Stimulated activated CD8-positive, alpha-beta memory T cell treated with anti-CD3 and anti-CD28 coated beads, Interleukin-15, amount 100 ng/mL, for 1 hour (primary cell): Measurements from ENCODE around the gene HTR6.
A peak's percentile ranks its signal among the peaks of the same experiment; 100 is the strongest.
"Not testable (repeated sequence)": the region's sequence is repeated elsewhere in the genome, so short reads cannot be mapped to it uniquely, and the experiment has no call there.

Experiments used
- DNase-seq: peaks from one replicate; pipeline ENCODE4 v3.0.0-alpha.2; 2020; ENCODE audit warnings: low read depth

The HTR6 gene

DNA sequence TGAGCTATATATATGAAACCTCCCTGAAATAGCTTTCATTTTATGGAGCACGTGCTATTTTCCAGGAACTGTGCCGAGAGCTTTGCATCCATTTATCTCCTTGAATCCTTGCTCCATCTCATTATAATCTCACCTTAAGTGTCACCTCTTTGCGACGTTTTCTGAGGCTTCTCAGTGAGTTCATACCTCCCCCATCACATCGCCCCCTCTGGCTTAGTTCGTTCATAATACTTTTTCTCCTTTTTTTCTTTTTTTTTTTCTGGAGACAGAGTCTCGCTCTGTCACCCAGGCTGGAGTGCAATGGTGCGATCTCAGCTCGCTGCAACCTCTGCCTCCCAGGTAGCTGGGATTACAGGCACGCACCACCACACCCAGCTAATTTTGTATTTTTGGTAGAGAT is 25.4 kb upstream of the HTR6 start:
- not testable (repeated sequence) for DNase-seq

DNA sequence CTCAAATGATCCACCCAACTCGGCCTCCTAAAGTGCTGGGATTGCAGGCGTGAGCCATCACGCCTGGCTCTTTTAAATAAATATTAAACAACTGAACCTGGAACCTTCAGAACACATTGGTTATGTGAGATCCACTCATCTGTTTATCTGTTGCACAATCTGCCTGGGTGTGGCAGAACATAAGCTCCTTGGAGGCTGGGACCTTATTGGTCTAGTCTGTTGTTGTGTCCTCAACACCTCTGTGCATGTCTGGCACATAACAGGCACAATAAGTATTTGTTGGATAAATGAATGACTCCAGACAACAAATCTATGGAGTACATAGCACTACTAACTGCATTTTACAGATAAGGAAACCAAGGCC is 24.7 kb upstream of the HTR6 start:
- DNase-seq = no peak

DNA sequence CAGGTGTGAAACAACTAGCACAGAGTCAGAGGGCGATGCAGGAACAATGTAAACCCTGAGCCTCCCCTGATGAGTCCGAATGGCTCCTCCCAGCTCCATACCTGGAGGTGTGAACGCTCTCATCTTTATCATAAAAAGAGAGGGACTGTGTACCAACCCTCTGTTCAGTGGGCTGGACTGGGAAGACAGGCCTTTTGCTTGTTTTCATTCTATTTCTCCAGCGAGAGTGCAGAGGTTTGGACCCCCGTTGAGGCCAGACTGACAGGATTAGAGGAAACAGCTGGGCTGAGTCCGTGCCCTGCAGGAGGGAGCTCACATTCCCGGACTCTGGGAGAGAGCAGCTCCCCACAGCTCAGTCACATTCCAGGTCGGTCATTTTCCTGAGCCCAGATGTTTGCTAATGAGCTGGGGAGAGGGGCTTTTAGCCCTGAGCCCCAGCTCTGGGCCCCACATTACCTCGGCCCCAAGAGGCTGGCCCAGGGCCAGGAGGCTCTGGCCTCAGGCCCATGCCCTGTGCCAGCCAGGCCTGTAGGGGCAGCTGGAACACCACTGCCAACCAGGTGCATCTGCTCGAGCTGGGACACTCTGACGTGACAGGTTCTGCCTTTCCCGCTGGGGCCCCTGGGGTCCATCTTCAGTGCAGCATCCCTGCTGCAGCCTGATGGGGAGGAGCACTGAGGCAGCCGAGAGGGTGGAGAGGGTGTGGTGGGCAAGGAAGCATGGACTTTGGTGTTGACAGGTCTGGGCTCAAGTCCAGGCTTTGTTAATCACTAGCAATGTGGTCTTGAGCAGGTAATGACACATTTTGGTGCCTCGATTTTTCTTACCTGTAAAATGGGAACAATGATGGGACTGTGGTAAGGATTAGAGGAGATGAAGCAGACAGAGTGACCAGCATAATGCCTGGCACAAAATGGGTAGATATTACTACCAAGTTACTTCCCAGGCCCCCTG is 24.0 kb upstream of the HTR6 start:
- no peak for DNase-seq

DNA sequence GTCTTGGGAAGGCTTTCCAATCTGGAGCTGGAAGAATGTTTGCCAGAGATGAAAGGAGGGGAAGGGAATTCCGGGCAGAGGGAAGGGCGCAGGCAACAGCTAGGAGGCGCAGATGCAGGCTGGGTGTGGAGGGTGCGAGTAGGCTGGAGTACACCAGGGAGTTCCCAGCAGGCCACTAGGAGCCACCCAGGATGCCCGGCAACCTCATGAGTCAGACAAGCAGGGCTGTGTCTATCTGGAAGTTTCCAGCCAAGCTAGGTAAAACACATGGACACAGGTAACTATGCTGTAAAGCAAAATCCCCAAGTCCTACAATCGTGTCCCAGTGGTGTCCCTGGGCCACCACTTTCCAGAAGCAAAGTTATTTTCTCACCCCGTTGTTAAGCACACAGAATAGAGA is 21.6 kb upstream of the HTR6 start:
- DNase-seq = no peak

DNA sequence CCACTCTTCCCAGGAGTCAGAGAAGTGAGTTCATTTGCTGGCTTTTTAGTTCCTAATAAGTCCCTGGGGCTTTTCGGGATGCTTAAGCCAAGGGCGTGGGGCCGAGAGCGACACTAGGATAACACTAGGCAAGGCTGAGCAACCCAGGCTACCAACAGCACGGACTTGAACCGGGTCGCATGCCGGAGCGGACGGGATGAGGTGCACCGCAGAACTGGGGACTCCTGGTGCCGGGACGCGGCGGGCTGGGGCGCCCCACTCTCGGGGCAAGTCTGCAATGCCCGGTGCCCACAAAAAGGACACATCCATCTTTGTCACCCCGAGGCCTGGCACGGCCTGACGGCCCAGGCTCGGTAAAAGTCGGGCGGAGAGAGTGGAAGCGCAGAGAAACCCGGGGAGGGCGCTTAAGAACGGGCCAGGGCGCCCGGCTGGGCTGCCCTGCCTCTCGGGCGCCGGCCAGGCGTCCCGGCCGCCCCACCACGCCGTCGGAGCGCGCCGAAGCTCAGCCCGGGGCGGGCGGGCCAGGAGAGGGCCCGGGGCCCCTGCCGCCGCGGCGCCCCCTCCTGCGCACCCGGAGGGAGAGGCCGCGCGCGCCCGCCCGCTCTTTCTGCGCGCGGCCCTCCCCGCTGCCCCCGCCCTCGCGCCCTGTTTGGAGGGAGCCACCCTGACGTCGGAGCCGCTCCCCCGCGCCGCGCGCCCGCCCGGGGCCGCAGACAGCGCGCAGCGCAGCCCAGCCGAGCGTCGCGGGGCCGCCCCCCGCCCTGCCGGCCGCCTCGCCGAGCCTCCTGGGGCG is 20.9 kb upstream of the HTR6 start, which contains the start of gene NBL1:
NBL1 (plus strand) TSS at position 710 of the 793 bp plus-strand sequence. CDS start 10,720 bp downstream, outside the sequence.
- DNase-seq = peak; percentile 39

DNA sequence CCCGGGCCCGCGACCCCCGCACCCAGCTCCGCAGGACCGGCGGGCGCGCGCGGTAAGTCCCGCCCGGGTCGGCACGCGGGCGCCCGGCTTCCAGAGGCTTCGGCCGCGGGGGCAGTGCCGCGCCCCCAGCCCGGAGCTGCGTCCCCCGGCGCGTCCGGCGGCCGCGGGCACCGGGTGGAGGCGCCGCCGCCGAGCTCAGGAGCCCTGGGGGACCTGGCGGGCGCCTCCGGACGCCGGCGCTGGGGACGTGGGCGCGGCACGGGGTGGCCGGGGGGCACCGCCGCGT is 20.3 kb upstream of the HTR6 start:
- DNase-seq = no peak

DNA sequence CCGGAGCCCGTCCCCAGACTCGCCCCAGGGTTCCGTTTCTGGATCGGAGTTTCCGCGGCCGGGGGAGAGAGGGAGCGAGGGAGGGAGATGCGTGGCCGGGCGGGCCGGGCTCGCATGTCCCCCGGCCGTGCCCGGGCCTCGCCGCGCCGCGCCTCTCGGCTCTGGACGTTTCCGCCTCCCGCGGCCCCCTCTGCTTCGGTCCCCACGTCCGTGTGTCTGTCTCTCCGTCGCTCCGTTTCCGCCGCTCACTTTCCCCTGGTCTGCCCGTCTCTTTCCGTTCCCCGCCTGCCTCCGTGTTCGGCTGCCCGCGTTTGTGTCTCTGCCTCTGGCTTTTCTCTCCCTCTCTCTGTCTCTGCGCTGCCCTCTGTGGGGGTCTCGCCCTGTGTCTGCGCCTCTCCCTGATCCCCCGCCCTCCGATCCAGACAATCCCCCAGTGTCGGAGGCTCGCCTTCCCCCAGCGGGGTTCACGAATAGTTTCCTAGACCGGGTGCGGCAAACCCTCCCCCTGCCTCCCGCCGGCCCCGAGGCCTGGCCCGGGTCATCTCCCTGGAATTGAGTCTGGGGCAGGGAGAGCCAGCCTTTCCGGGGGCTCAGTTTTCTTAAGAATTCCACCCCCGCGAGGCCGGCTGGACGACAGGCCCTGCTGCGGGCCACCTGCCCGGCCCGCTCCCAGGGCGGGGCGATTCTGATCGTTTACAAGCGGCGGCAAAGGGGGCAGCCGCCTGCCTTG is 19.8 kb upstream of the HTR6 start:
- DNase-seq = no peak

DNA sequence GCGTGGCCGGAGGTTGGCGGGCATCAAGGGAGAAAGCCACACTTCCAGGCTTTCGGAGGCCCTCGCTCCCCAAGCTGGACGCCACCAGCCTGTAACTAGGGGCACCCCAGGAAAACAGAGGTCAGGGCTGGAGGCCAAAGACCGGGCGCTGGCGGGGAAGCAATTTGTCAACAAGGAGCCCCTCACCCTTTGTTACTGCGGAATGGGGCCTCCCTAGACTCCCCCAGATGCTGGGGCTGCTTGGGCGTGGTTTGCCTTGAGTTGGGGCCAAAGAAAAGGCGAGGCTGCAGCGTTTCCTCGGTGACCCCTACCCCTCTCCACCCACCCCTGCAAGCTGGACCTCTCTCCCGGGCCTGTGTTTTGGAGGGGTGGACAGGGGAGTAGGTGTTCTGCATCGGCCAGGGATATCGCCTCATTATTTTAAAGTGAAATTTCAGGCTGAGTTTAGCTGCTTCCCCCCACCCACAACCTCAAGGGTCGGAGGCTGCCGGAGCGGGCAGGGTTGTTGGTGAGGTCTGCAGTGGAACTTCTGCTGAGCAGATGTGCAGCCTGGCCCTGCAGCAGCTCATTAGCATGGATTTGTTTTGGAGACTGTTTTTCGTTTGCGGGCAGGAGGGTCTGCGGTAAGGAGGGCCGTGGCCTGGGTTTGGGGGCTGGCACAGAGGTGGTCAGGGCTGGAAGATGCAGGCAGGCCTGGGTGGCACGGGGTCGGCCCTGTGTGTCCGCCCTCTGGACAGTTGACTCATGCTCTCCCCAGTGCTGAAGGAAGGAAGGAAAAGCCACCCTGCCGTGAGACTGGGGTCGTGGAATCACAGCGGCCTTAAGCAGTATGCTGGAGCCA is 19.0 kb upstream of the HTR6 start:
- no peak for DNase-seq

DNA sequence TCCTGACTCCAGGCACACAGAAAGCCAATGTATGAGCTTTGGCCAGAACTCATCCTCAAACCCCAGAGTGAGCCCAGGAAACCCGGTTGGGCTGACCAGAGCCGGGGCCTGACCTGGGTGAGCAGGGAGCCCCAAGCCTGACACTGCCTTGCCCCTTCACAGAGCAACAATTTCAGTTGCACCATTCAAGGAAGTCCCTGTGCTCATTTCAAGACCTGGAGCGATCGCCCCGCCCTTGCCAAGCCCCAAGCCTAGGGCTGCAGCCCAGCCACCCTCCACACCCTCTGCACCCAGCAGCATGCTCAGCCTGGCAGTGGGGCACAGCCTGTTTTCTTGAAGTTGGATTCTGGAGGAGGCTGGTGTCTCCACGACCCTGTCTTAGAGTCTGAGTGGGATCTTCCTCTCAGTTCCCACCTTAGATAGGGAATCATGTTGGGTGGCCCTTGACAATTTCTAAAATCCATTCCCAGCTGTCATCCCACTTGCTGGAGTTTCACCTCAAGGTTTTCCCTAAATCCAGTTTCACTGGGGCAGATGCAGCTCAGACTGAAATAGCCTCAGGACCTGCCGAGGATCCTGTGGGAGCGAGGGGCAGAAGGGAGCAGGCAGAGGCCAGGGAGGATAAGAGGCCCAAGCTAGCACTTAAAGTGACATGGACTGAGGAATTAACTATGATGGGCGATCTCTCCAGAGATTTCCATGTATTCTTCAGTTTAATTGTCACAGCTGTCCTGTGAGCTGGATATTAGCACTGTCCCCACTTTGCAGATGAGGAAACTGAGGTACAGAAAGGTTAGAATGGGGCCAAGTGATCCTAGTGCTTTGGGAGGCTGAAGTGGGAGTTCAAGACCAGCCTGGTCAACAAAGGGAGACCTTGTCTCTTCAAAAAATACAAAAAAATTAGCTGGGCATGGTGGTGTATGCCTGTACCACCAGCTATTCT is 18.0 kb upstream of the HTR6 start:
- no peak for DNase-seq

DNA sequence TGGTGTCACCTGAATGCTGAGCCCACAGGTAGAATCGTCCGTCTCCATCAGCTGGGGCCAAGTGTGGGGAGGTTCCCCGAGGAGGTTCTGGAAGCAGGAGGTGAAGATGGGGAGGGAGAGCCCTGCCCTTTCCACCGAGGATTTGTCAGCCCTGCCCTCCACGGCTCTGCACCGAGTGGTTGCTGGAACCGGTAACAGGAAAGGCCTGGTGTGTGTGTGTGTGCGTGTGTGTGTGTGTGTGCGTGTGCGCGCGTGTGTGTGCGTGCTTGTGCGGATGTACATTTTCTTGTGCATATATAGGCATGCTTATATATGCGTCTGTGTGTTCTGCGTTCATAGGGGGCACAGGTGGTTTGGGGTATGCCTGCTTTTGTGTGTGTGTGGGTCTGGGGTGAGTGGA is 17.0 kb upstream of the HTR6 start:
- DNase-seq = no peak

DNA sequence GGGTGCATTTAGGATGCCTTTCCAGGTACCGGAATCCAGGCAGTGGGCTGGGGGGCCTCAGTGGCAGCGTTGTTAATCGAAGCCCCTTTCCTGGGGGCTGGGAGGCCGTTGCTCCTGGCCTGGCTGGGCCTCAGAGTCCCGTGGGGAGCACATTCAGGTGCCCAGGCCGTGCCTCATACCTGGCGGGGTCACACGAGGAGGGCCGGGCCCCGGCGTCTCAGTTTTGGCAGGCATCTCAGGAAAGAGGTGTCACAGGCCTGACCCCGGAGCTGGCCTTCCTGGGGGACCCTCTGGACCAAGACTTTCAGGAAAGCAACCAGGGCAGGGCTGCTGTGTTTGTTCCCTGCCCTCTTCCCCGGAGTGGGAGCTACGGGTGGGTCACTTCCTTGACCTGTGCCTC is 16.4 kb upstream of the HTR6 start:
- DNase-seq = no peak

DNA sequence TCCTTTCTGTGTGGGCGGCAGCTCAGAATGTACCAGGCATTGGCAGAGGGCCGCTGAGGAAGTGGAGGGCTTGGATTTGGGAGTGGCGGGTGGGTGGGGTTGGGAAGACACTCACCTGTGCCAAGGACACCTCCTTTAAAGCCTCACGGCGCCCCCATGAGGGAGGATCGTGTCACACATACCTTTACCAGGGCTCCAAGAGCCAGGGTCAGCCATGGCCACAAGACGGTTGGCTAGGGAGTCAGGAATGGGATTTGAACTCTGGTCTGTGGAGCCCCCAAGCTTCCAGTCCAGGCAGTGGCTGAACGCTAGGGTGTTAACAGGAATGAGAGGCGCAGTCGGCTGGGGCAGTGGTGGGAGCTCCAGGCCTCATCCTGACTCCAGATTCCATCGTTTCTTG is 16.0 kb upstream of the HTR6 start:
- no peak for DNase-seq

DNA sequence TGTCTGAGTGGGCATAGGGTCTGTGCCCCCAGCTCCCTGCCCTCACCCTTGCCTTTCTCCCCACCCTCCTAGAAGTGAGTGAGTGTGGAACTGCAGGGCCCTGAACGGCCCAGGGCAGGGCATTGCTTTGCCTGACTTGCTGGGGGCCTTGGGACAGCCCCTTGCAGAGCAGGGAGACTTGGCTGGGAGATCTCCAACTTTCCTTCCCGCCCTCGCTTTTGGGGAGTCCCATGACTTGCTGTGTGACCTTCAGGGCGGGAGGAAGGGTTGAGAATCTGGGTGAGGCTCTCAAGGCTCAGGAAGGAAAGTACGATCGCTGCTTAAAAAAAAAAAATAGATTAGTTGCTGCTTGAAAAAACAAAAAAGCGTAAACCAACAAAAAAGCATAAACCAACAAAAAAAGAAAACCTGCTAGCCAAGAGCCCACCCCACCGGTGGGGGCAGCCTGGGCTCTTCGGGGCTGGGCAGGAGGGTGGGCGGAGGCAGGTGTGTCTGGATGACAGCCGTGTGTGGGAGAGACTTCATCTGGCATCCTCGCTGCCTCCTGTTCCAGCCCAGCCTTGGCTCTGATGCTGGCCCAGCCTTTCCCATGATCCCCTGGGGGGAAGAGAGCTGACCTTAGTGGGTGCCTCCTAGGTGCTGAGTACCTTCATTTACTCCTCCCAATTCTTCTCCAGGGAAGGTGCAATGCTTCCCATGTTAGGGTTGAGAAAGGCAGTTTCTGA is 14.1 kb upstream of the HTR6 start:
- DNase-seq = no peak

DNA sequence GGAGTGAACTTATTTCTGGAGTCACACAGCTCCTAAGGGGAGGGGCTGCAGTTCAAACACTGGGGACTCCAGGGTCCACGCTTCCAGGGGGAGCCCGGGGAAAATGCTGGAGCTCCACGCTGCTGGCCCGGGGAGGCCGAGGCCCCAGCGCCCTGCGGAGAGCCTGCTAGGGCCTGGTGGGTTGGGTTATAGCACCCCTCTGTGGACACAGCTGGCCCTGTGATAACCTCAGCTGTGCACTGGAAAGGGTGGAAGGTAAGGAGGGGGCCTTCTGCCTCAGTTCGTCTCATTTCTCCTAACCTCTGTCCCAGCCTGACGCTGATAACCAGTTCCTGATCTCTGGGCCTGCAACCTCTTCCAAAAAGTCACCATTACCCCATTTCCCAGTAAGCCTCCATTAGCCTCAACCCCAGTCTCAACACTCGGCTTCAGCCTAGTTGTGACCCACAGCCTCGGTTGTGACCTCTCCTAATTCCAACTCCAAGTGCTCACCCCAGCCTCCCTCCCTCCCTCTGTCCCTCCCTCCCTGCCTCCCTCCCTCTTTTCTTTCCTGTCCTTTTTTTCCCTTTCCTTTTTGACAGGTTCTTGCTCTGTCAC is 13.4 kb upstream of the HTR6 start:
- DNase-seq = no peak

DNA sequence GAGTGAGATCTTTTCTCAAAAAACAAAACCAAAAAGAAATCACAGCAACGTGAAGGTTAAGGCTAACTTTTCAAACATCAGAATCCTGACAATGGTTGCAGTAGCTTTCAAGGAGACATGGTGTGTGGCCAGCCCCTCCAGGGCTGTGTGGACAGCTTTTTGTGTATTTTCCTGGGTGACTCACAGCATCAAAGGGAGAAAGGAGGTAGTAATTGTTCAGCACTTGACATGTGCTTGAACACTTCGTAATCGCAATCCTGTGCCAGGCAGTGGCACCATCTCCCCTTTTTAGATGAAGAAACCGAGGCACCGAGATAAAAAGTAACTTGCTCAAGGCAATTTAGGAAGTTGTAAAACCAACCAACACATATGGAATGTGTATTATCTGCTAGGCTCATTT is 10.3 kb upstream of the HTR6 start:
- no peak for DNase-seq

DNA sequence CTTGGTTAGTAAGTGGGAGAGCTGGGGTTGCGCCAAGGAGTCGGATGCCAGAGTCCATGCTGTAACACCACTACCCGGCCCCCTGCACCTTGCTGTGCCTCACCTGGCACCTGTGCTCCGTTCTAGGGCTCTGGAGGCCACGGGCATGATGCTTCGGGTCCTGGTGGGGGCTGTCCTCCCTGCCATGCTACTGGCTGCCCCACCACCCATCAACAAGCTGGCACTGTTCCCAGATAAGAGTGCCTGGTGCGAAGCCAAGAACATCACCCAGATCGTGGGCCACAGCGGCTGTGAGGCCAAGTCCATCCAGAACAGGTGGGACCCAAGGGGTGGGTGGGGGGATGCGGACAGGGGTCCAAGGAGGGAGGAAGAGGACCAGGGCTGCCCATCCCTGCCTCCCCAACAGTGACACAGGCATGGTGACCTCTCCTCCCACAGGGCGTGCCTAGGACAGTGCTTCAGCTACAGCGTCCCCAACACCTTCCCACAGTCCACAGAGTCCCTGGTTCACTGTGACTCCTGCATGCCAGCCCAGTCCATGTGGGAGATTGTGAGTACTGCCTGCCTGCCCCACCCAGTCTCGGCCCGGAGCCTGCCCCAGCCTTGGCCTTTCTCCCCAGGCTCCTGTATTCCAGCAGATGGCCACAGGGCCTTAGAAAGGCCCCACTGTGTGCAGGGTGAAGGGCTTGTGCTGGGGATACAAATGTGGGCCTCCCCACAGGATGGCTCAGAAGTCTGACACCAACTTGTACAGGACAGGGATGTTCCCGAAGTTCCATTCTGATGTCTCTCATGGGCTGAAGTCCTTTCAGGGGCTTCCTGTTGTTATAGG is 9.6 kb upstream of the HTR6 start:
- no peak for DNase-seq

DNA sequence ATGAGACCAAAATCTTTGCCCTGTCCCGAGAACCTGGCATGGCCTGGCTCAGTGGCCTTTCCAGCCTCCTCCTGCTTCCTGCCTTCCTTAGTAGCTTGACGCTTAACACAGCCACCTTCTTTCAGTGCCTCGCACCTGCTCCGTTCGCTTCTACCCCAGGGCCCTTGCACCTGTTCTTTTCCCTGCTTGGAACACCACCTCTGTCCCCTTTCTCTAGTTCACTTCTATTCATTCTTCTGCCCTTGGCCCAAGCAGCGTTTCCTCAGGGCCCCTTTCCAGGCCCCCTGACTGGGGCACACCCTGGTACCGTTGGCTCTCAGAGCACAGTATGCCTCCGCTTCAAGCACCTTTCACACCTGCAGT is 9.0 kb upstream of the HTR6 start:
- DNase-seq = no peak

DNA sequence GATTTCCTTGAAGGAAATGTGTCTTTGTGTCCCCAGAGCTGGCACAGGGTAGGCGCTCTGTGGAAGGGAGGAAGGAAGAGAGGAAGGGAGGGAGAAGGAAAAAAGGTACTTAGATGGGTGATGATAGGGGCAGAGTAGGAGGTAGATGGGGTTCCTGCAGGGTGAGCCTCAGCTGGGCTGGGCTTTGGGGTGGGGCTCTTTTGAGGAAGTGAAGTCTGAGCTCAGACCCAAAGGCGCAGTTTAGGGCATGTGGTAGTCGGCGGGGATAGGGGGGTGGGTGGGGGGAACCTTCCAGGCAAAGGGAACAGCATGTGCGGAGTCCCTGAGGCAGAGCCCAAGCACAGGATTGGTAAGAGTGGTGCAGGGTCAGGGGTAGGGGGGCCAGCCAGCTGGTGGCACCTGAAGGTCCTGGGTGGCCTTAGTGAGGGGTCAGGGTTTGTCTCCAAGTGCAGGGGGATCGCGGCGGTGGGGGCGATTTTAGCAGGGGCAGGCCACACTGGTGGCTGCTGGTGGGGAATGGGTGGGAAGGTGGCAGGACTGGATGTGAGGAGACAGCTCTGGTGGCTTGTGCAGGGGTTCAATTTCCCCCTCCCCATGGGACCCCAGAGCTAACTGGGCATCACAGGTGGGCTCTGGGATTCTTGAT is 8.4 kb upstream of the HTR6 start:
- DNase-seq = no peak
